Parathyroid adenoma (tissue), 2 donors: Measurements from ENCODE around the gene ST8SIA5.

ENCODE experiments used
- H2AFZ ChIP-seq: fragments of 300-600 bp; sonication (generic); one replicate; pipeline ENCODE4 v1.7.0; 2017; ENCODE audit warnings: antibody characterized with exemption, mild to moderate bottlenecking
- H3K27ac ChIP-seq: fragments of 300-600 bp; sonication (generic); one replicate; pipeline ENCODE4 v1.7.0; 2017
- H3K27me3 ChIP-seq: fragments of 300-600 bp; sonication (generic); one replicate; pipeline ENCODE4 v1.7.0; 2017; ENCODE audit warnings: low read length; ENCODE audit not compliant: control insufficient read depth, insufficient read depth
- H3K36me3 ChIP-seq: fragments of 300-600 bp; sonication (generic); one replicate; pipeline ENCODE4 v1.7.0; 2017; ENCODE audit warnings: low read length; ENCODE audit not compliant: control insufficient read depth, insufficient read depth
- H3K4me1 ChIP-seq: fragments of 300-600 bp; sonication (generic); one replicate; pipeline ENCODE4 v1.7.0; 2017; ENCODE audit warnings: control low read depth
- H3K4me2 ChIP-seq: fragments of 300-600 bp; sonication (generic); one replicate; pipeline ENCODE4 v1.7.0; 2017; ENCODE audit warnings: low read length
- H3K4me3 ChIP-seq: fragments of 300-600 bp; sonication (generic); one replicate; pipeline ENCODE4 v1.7.0; 2017; ENCODE audit warnings: low read depth, low read length
- H3K79me2 ChIP-seq: fragments of 300-600 bp; sonication (generic); one replicate; pipeline ENCODE4 v1.7.0; 2017; ENCODE audit warnings: control low read depth
- H3K9ac ChIP-seq: fragments of 300-600 bp; sonication (generic); one replicate; pipeline ENCODE4 v1.7.0; 2017; ENCODE audit warnings: mild to moderate bottlenecking
- H3K9me3 ChIP-seq: fragments of 300-600 bp; sonication (generic); one replicate; pipeline ENCODE4 v1.7.0; 2017; ENCODE audit warnings: low read length; ENCODE audit not compliant: control insufficient read depth
- CTCF ChIP-seq: fragments of 300-600 bp; sonication (generic); IDR thresholded peaks from one replicate; pipeline ENCODE4 v1.7.0; 2017; ENCODE audit warnings: antibody characterized with exemption, mild to moderate bottlenecking
- donor health status: primary hyperparathyroidism.

Gene ST8SIA5

GRCh38 chr18:46668135-46668534 is 88.7 kb downstream of the ST8SIA5 start:
- Histone ChIP-seq H3K79me2 (no peaks in the 10 kb centered on the region), H2AFZ (peak overlapping the region; percentile 33), H3K4me3 (no peak overlapping the region), H3K9ac (no peak overlapping the region), H3K9me3 (no peaks in the 10 kb centered on the region), H3K4me1 (peaks cover 11% of the 10 kb centered on the region), H3K27ac (peak overlapping the region; percentile 6), H3K27me3 (no peaks in the 10 kb centered on the region), H3K4me2 (no peak overlapping the region), H3K36me3 (no peaks in the 10 kb centered on the region)
- no peak for TF ChIP-seq CTCF

GRCh38 chr18:46663539-46663938 is 93.3 kb downstream of the ST8SIA5 start:
- no peaks in the 10 kb centered on the region for H3K36me3 ChIP-seq
- H3K27ac ChIP-seq = no peak overlapping the region
- no peak overlapping the region for H2AFZ ChIP-seq
- no peaks in the 10 kb centered on the region for H3K79me2 ChIP-seq
- H3K4me1 ChIP-seq = peaks cover 20% of the 10 kb centered on the region
- no peak overlapping the region for H3K9ac ChIP-seq
- H3K27me3 ChIP-seq = no peaks in the 10 kb centered on the region
- TF ChIP-seq CTCF = no peak
- H3K9me3 ChIP-seq = no peaks in the 10 kb centered on the region
- H3K4me3 ChIP-seq = no peak overlapping the region
- H3K4me2 ChIP-seq = no peak overlapping the region

GRCh38 chr18:46660957-46661749 is 95.7 kb downstream of the ST8SIA5 start:
- Histone ChIP-seq H3K9me3 (no peaks in the 10 kb centered on the region), H3K36me3 (no peaks in the 10 kb centered on the region), H3K79me2 (no peaks in the 10 kb centered on the region), H3K27ac (no peak overlapping the region), H2AFZ (peak overlapping the region; percentile 51), H3K27me3 (no peaks in the 10 kb centered on the region), H3K9ac (no peak overlapping the region), H3K4me1 (peaks cover 17% of the 10 kb centered on the region), H3K4me2 (no peak overlapping the region), H3K4me3 (no peak overlapping the region)
- TF ChIP-seq CTCF = no peak

- no peaks in the 10 kb centered on the region for H3K79me2 ChIP-seq
- no peak overlapping the region for H3K4me3 ChIP-seq
- no peak overlapping the region for H3K27ac ChIP-seq
- H3K9me3 ChIP-seq = no peaks in the 10 kb centered on the region
- H3K4me1 ChIP-seq = peaks cover 11% of the 10 kb centered on the region
- H3K27me3 ChIP-seq = no peaks in the 10 kb centered on the region
- H2AFZ ChIP-seq = no peak overlapping the region
- H3K36me3 ChIP-seq = no peaks in the 10 kb centered on the region
- no peak for TF ChIP-seq CTCF
- no peak overlapping the region for H3K4me2 ChIP-seq
- H3K9ac ChIP-seq = no peak overlapping the region
These were observed 97.4 kb downstream of the ST8SIA5 start for GRCh38 chr18:46659484-46659883.
